ENCODE measurements around the gene CMTM6. TPM values are rescaled to one million over a fixed set of nuclear protein-coding genes. Genes with fewer than 3 reads are reported as not detected.
"Not testable (repeated sequence)": the region's sequence is repeated elsewhere in the genome, so short reads cannot be mapped to it uniquely, and the experiment has no call there.

Gene CMTM6
- polyA plus RNA-seq, 4 donors = 7.3 to 55.7 (median 17.6) TPM

DNA sequence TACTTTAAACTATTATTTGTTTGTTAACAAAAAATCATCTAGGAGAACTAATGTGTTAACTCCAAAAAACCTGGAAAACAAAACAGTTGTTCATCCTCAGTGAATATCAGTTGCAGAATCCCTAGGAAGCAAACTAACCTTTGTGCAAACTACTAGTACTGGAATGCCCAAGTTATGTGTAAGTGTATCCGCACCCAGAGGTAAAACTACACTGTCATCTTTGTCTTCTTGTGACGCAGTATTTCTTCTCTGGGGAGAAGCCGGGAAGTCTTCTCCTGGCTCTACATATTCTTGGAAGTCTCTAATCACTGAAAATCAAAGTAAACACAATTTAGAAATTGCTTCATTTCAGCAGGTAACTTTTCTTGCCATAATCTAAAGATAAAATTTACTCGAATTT is 38.2 kb upstream of the CMTM6 start:
- H3K4me3 ChIP-seq (ENCODE audit: low read depth in 1 of 3, low read length in 3 of 3) = no peak overlapping the region
- no peak for FAIRE-seq
- no peaks in the 10 kb centered on the region for H3K9me3 ChIP-seq (ENCODE audit: control insufficient read depth in 2 of 2, insufficient read depth in 1 of 2, low read depth in 1 of 2, low read length in 1 of 2)
- WGBS, 3 donors = 77 to 90% (median 79%) methylated on average over 4 of the region's 4 CpGs
- peaks cover 0 to 28% (median 1%) of the 10 kb centered on the region in 3 donors for H3K36me3 ChIP-seq (ENCODE audit: control insufficient read depth in 3 of 3, insufficient read depth in 2 of 3, low read depth in 1 of 3, low read length in 3 of 3)
- no peaks in the 10 kb centered on the region for H3K27me3 ChIP-seq (ENCODE audit: control insufficient read depth in 3 of 3, insufficient read depth in 3 of 3, low read length in 3 of 3)
- no peak for DNase-seq
- no peaks in the 10 kb centered on the region for H3K4me1 ChIP-seq (ENCODE audit: control insufficient read depth in 3 of 3, insufficient read depth in 2 of 3, low read depth in 1 of 3, low read length in 2 of 3)
- H3K27ac ChIP-seq (ENCODE audit: low read depth in 1 of 3, low read length in 2 of 3) = no peak overlapping the region

DNA sequence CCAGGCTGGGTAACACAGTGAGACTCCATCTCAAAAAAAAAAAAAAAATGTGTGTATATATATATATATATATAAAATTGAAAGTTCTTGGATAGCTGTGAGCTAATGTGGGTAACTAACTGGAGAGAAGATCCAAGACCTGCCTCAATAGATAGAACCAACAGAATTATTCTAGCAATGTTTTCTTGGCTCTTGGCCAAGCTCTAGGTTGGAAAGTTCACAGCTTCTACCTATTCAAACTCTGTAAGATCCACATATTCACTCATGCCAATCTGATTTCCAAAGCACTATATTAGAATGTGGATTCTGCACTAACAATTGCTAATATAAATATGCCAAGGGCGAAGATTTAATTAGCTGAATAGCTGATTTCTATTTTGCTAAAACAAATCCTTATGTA is 29.8 kb upstream of the CMTM6 start:
- peaks cover 2 to 22% (median 3%) of the 10 kb centered on the region in 3 donors for H3K36me3 ChIP-seq (ENCODE audit: control insufficient read depth in 3 of 3, insufficient read depth in 2 of 3, low read depth in 1 of 3, low read length in 3 of 3)
- no peak overlapping the region for H3K4me3 ChIP-seq (ENCODE audit: low read depth in 1 of 3, low read length in 3 of 3)
- WGBS, 3 donors = 97 to 100% (median 100%) methylated on average over 1 of the region's 1 CpG
- no peaks in the 10 kb centered on the region for H3K9me3 ChIP-seq (ENCODE audit: control insufficient read depth in 2 of 2, insufficient read depth in 1 of 2, low read depth in 1 of 2, low read length in 1 of 2)
- H3K27me3 ChIP-seq (ENCODE audit: control insufficient read depth in 3 of 3, insufficient read depth in 3 of 3, low read length in 3 of 3) = no peaks in the 10 kb centered on the region
- FAIRE-seq (no peak), DNase-seq (no peak)
- H3K4me1 ChIP-seq (ENCODE audit: control insufficient read depth in 3 of 3, insufficient read depth in 2 of 3, low read depth in 1 of 3, low read length in 2 of 3) = no peaks in the 10 kb centered on the region
- H3K27ac ChIP-seq (ENCODE audit: low read depth in 1 of 3, low read length in 2 of 3) = no peak overlapping the region

DNA sequence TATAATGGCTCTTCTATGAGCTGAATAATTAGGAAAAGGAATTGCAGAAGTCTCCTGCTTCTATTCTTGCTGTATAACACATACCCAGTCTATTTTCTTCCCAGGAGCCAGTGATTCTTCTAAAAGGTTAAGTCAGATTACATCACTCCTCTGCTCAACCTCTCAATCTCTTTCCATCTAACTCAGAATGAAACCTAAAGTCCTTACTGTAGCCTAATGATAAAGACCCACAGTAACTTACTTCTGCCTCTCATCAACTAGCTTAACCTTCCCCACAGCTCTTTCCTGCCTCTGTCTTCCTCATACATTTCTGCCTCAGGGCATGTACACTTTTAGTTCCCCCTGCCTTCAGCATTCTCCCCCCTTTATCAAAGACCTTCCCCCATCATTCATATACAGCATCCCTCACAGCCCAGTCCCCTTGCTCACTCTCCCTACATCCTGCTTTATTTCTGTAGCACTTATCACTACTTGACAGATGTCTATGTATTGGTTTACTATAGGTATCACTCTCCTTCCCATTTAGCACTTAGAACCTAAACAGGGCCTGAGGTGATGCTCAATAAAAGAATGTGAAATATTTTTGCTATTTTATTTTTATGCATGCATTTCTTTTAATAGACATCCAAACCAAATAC is 28.5 kb upstream of the CMTM6 start:
- H3K27me3 ChIP-seq (ENCODE audit: control insufficient read depth in 3 of 3, insufficient read depth in 3 of 3, low read length in 3 of 3) = no peaks in the 10 kb centered on the region
- H3K4me3 ChIP-seq (ENCODE audit: low read depth in 1 of 3, low read length in 3 of 3) = no peak overlapping the region
- peaks cover 3 to 25% (median 4%) of the 10 kb centered on the region in 3 donors for H3K36me3 ChIP-seq (ENCODE audit: control insufficient read depth in 3 of 3, insufficient read depth in 2 of 3, low read depth in 1 of 3, low read length in 3 of 3)
- no peaks in the 10 kb centered on the region for H3K9me3 ChIP-seq (ENCODE audit: control insufficient read depth in 2 of 2, insufficient read depth in 1 of 2, low read depth in 1 of 2, low read length in 1 of 2)
- FAIRE-seq (no peak), DNase-seq (no peak)
- no peaks in the 10 kb centered on the region for H3K4me1 ChIP-seq (ENCODE audit: control insufficient read depth in 3 of 3, insufficient read depth in 2 of 3, low read depth in 1 of 3, low read length in 2 of 3)
- no peak overlapping the region for H3K27ac ChIP-seq (ENCODE audit: low read depth in 1 of 3, low read length in 2 of 3)

DNA sequence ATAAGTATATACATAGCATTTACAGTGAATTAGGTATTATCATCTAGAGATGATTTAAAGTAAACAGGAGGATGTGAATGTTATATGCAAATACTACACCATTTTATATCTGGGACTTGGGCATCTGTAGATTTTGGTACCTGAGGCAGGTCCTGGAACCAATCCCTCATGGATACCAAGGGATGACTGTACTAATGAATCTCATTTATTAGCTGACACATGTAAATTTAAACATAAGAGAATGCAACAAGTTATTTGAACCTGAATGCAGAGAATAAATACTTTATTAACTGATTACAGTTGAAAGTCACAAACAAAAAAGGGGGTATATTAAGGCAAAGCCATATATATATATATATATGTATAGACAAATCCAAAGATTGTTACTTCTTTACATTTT is 23.1 kb upstream of the CMTM6 start:
- H3K9me3 ChIP-seq (ENCODE audit: control insufficient read depth in 2 of 2, insufficient read depth in 1 of 2, low read depth in 1 of 2, low read length in 1 of 2) = no peaks in the 10 kb centered on the region
- FAIRE-seq (no peak), DNase-seq (no peak)
- no peaks in the 10 kb centered on the region for H3K4me1 ChIP-seq (ENCODE audit: control insufficient read depth in 3 of 3, insufficient read depth in 2 of 3, low read depth in 1 of 3, low read length in 2 of 3)
- no peaks in the 10 kb centered on the region for H3K27me3 ChIP-seq (ENCODE audit: control insufficient read depth in 3 of 3, insufficient read depth in 3 of 3, low read length in 3 of 3)
- H3K36me3 ChIP-seq (ENCODE audit: control insufficient read depth in 3 of 3, insufficient read depth in 2 of 3, low read depth in 1 of 3, low read length in 3 of 3) = peaks cover 0 to 18% (median 4%) of the 10 kb centered on the region in 3 donors
- no peak overlapping the region for H3K27ac ChIP-seq (ENCODE audit: low read depth in 1 of 3, low read length in 2 of 3)
- no peak overlapping the region for H3K4me3 ChIP-seq (ENCODE audit: low read depth in 1 of 3, low read length in 3 of 3)

DNA sequence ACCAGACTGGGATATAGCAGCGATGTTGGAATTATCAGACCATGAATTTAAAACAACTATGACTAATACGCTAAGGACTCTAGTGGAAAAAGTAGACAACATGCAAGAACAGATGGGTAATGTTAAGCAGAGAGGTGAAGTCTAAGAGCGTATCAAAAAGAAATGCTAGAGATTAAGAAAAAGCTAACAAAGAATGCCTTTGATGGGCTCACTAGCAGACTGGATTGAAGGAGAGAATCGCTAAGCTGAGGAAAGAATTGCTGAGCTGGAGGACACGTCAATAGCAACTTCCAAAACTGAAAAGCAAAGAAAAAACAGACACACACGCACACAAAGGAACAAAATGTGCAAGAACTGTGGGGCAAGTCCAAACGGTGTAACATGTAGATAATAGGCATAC is 20.0 kb upstream of the CMTM6 start:
- Histone ChIP-seq H3K27ac (ENCODE audit: low read depth in 1 of 3, low read length in 2 of 3) (no peak overlapping the region), H3K27me3 (ENCODE audit: control insufficient read depth in 3 of 3, insufficient read depth in 3 of 3, low read length in 3 of 3) (no peaks in the 10 kb centered on the region), H3K36me3 (ENCODE audit: control insufficient read depth in 3 of 3, insufficient read depth in 2 of 3, low read depth in 1 of 3, low read length in 3 of 3) (peaks cover 0 to 15% (median 2%) of the 10 kb centered on the region in 3 donors), H3K4me1 (ENCODE audit: control insufficient read depth in 3 of 3, insufficient read depth in 2 of 3, low read depth in 1 of 3, low read length in 2 of 3) (no peaks in the 10 kb centered on the region), H3K4me3 (ENCODE audit: low read depth in 1 of 3, low read length in 3 of 3) (no peak overlapping the region), H3K9me3 (ENCODE audit: control insufficient read depth in 2 of 2, insufficient read depth in 1 of 2, low read depth in 1 of 2, low read length in 1 of 2) (no peaks in the 10 kb centered on the region)
- 83 to 84% (median 84%) methylated on average over 7 of the region's 7 CpGs for WGBS, 3 donors
- DNase-seq = no peak
- FAIRE-seq = no peak

DNA sequence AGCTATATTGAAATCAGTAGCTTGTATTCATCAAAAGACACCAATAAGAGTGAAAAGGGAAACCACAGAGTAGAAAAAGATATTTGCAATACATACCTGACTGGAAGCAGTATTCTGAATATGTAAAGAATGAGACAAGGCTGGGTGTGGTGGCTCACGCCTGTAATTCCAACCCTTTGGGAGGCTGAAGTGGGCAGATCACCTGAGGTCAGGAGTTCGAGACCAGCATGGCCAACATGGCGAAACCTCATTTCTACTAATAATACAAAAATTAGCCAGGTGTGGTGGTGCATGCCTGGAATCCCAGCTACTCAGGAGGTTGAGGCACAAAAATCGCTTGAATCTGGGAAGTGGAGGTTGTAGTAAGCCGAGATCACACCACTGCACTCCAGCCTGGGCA is 16.3 kb upstream of the CMTM6 start:
- not testable (repeated sequence) for H3K9me3 ChIP-seq (ENCODE audit: control insufficient read depth in 2 of 2, insufficient read depth in 1 of 2, low read depth in 1 of 2, low read length in 1 of 2); H3K27me3 ChIP-seq (ENCODE audit: control insufficient read depth in 3 of 3, insufficient read depth in 3 of 3, low read length in 3 of 3); H3K4me3 ChIP-seq (ENCODE audit: low read depth in 1 of 3, low read length in 3 of 3); H3K27ac ChIP-seq (ENCODE audit: low read depth in 1 of 3, low read length in 2 of 3); H3K36me3 ChIP-seq (ENCODE audit: control insufficient read depth in 3 of 3, insufficient read depth in 2 of 3, low read depth in 1 of 3, low read length in 3 of 3); H3K4me1 ChIP-seq (ENCODE audit: control insufficient read depth in 3 of 3, insufficient read depth in 2 of 3, low read depth in 1 of 3, low read length in 2 of 3); FAIRE-seq; DNase-seq
- WGBS, 3 donors = 95 to 97% (median 95%) methylated on average over 5 of the region's 5 CpGs

DNA sequence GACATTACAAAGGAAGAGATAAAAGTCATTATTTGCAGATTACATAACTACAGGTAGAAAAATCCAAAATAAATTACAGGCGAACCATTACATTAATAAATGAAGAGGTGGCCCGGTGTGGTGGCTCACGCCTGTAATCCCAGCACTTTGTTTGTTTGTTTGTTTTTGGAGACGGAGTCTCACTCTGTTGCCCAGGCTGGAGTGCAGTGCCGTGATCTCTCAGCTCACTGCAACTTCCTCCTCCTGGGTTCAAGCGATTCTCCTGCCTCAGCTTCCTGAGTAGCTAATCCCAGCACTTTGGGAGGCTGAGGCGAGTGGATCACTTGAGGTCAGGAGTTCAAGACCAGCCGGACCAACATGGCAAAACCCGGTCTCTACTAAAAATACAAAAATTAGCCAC is 14.1 kb upstream of the CMTM6 start:
- WGBS, 3 donors = 84 to 92% (median 87%) methylated on average over 9 of the region's 9 CpGs
- not testable (repeated sequence) for H3K9me3 ChIP-seq (ENCODE audit: control insufficient read depth in 2 of 2, insufficient read depth in 1 of 2, low read depth in 1 of 2, low read length in 1 of 2); FAIRE-seq; H3K4me1 ChIP-seq (ENCODE audit: control insufficient read depth in 3 of 3, insufficient read depth in 2 of 3, low read depth in 1 of 3, low read length in 2 of 3); H3K4me3 ChIP-seq (ENCODE audit: low read depth in 1 of 3, low read length in 3 of 3); H3K27me3 ChIP-seq (ENCODE audit: control insufficient read depth in 3 of 3, insufficient read depth in 3 of 3, low read length in 3 of 3); H3K36me3 ChIP-seq (ENCODE audit: control insufficient read depth in 3 of 3, insufficient read depth in 2 of 3, low read depth in 1 of 3, low read length in 3 of 3); DNase-seq; H3K27ac ChIP-seq (ENCODE audit: low read depth in 1 of 3, low read length in 2 of 3)

DNA sequence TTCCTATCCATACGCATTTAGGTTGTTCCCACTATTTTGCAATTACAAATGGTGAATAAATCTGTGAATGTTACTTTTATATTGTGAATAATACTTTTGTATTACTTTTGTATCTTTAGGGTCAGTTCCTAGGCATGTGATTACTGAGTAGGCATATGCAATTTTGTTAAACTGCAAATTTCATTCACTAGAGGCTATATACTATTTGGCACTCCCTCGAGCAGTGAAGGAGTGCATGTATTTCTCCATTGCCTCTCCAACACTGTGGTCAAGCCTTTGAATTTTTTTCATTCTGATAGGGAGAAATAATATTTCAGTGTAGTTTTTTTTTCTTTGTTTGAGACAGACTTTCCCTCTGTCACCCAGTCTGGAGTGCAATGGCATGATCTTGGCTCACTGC is 8.4 kb upstream of the CMTM6 start:
- no peaks in the 10 kb centered on the region for H3K36me3 ChIP-seq (ENCODE audit: control insufficient read depth in 3 of 3, insufficient read depth in 2 of 3, low read depth in 1 of 3, low read length in 3 of 3)
- H3K27ac ChIP-seq (ENCODE audit: low read depth in 1 of 3, low read length in 2 of 3) = no peak overlapping the region
- H3K4me1 ChIP-seq (ENCODE audit: control insufficient read depth in 3 of 3, insufficient read depth in 2 of 3, low read depth in 1 of 3, low read length in 2 of 3) = peaks cover 0 to 27% (median 0%) of the 10 kb centered on the region in 3 donors
- no peak overlapping the region for H3K4me3 ChIP-seq (ENCODE audit: low read depth in 1 of 3, low read length in 3 of 3)
- 80 to 94% (median 87%) methylated on average over 2 of the region's 2 CpGs for WGBS, 3 donors
- no peaks in the 10 kb centered on the region for H3K9me3 ChIP-seq (ENCODE audit: control insufficient read depth in 2 of 2, insufficient read depth in 1 of 2, low read depth in 1 of 2, low read length in 1 of 2)
- no peak for DNase-seq
- no peaks in the 10 kb centered on the region for H3K27me3 ChIP-seq (ENCODE audit: control insufficient read depth in 3 of 3, insufficient read depth in 3 of 3, low read length in 3 of 3)
- no peak for FAIRE-seq

DNA sequence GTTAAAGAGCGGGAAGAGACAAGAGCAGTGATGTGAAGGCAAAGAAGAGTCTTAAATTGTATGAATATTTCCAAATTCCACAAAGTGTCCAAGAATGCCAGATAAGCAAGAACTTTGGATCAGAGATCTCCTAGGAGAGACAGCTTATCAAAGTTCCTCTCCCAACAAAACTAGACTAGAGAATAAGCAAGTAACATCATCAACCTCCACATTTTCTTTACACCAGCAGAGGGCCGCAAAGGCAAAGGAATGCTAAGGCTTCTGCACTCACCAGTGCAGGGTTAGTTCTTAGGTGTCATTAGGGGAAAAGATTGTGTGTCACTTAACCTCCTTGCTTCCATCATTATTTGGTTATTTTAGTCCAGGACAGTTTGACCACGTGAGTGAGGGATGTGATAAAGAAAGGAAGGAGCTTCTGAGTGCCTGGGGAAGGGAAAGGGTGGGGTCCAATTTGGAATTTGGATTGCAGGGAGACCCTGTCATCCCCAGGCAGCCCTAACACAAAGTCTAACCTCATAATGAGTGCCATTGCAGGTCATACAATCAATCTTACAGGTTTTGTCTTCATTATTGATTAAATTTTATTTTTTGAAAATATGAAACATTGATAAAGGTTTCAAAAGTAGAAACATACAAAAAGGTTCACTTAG is 7.5 kb upstream of the CMTM6 start:
- WGBS, 3 donors = 32 to 41% (median 33%) methylated on average over 3 of the region's 3 CpGs
- Histone ChIP-seq H3K4me1 (ENCODE audit: control insufficient read depth in 3 of 3, insufficient read depth in 2 of 3, low read depth in 1 of 3, low read length in 2 of 3) (peaks cover 0 to 27% (median 0%) of the 10 kb centered on the region in 3 donors), H3K9me3 (ENCODE audit: control insufficient read depth in 2 of 2, insufficient read depth in 1 of 2, low read depth in 1 of 2, low read length in 1 of 2) (no peaks in the 10 kb centered on the region), H3K27me3 (ENCODE audit: control insufficient read depth in 3 of 3, insufficient read depth in 3 of 3, low read length in 3 of 3) (no peaks in the 10 kb centered on the region), H3K36me3 (ENCODE audit: control insufficient read depth in 3 of 3, insufficient read depth in 2 of 3, low read depth in 1 of 3, low read length in 3 of 3) (no peaks in the 10 kb centered on the region), H3K27ac (ENCODE audit: low read depth in 1 of 3, low read length in 2 of 3) (no peak overlapping the region), H3K4me3 (ENCODE audit: low read depth in 1 of 3, low read length in 3 of 3) (no peak overlapping the region)
- DNase-seq (peak; percentile 82), FAIRE-seq (no peak)

Data from small intestine (tissue), 7 donors.